Uterus (tissue), 4 donors: Measurements from ENCODE around the gene MOB2. TPM values are rescaled to one million over a fixed set of nuclear protein-coding genes. Genes with fewer than 3 reads are reported as not detected.

Experiments used
- DNase-seq, 2 donors: peaks; one replicate each; pipeline ENCODE4 v3.0.0-alpha.2; 2019 to 2020
- H3K27ac ChIP-seq, 2 donors: fragments of 200-600 bp; sonication (generic); 1 replicate in 1 of 2; 2 replicates in 1 of 2; pipeline ENCODE4 v1.5.1; 2016 to 2018
- H3K27me3 ChIP-seq, 2 donors: fragments of 200-600 bp; sonication (generic); one replicate each; pipeline ENCODE4 v1.5.1; 2018 to 2019; ENCODE audit warnings: control low read depth in 1 of 2
- H3K36me3 ChIP-seq, 2 donors: fragments of 200-600 bp; sonication (generic); one replicate each; pipeline ENCODE4 v1.5.1; 2019; ENCODE audit warnings: control low read depth in 1 of 2
- H3K4me1 ChIP-seq, 2 donors: fragments of 200-600 bp; sonication (generic); one replicate each; pipeline ENCODE4 v1.5.1; 2018 to 2019; ENCODE audit warnings: control low read depth in 1 of 2
- H3K4me3 ChIP-seq, 2 donors: fragments of 200-600 bp; sonication (generic); 1 replicate in 1 of 2; 2 replicates in 1 of 2; pipeline ENCODE4 v1.5.1; 2018 to 2019; ENCODE audit warnings: mild to moderate bottlenecking in 1 of 2
- H3K9me3 ChIP-seq, 2 donors: fragments of 200-600 bp; sonication (generic); one replicate each; pipeline ENCODE4 v1.5.1; 2019; ENCODE audit warnings: control low read depth in 1 of 2
- POLR2A ChIP-seq, 2 donors: fragments of 450-650 bp; IDR thresholded peaks; one replicate each; pipeline ENCODE4 v1.6.1; 2016; ENCODE audit warnings: antibody characterized with exemption in 2 of 2, mild to moderate bottlenecking in 1 of 2, moderate library complexity in 1 of 2
- intact Hi-C: fragments of 100-400 bp; cut with DNase I; formaldehyde crosslinking; loops from one replicate; pipeline ENCODE4 v1.15.1; 2023; ENCODE audit warnings: low total_unique reads
- total RNA-seq, 4 donors: library from RNA; depleted of rRNA in 3 of 4; stranded (reverse); fragments of >200 nt in 3 of 4; gene quantifications; one replicate each; pipeline versions ENCODE4 v1.1.0 to v1.2.4, GENCODE V29; 2014 to 2023
- TF ChIP-seq, protein P1 (sequence below), 4 experiments: fragments of 200-600 bp in 2 of 4; fragments of 450-650 bp in 2 of 4; sonication (generic) in 2 of 4; IDR thresholded peaks; one replicate each; pipeline ENCODE4 v1.5.1; 2016 to 2019; ENCODE audit warnings: antibody characterized with exemption in 4 of 4, mild to moderate bottlenecking in 2 of 4, moderate library complexity in 1 of 4
- donor health status: DM: yes; HTN: yes; CAD: no.

The MOB2 gene
- total RNA-seq, 4 donors from 2014 or later = 17.1 to 72.6 (median 23.6) TPM

DNA sequence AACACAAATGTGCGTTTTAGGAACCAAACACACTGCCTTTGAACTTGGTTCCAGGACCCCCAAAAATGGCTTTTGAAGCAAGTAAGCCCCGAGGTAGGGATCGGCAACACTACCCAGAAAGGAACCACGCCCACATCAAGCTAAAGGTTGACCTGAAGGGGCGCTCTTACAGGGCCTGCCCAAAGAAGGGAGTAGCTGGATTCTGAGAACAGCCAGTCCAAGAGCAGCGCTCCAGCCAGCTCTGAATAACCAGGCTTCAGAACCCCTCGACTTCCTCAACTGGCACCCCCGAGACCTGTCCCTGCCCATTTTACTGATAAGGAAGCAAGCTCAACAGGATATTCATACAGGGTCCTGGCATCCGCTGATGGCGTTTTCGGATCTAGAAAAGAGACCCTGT is 18.9 kb upstream of the MOB2 start:
- no peak for DNase-seq
- H3K27ac ChIP-seq = no peak overlapping the region
- H3K4me3 ChIP-seq = no peak overlapping the region
- no peaks in the 10 kb centered on the region for H3K9me3 ChIP-seq
- intact Hi-C loops = no loop called here
- TF ChIP-seq, protein P1, sequence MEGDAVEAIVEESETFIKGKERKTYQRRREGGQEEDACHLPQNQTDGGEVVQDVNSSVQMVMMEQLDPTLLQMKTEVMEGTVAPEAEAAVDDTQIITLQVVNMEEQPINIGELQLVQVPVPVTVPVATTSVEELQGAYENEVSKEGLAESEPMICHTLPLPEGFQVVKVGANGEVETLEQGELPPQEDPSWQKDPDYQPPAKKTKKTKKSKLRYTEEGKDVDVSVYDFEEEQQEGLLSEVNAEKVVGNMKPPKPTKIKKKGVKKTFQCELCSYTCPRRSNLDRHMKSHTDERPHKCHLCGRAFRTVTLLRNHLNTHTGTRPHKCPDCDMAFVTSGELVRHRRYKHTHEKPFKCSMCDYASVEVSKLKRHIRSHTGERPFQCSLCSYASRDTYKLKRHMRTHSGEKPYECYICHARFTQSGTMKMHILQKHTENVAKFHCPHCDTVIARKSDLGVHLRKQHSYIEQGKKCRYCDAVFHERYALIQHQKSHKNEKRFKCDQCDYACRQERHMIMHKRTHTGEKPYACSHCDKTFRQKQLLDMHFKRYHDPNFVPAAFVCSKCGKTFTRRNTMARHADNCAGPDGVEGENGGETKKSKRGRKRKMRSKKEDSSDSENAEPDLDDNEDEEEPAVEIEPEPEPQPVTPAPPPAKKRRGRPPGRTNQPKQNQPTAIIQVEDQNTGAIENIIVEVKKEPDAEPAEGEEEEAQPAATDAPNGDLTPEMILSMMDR (IDR thresholded peaks at IDR 0.05) = no peak
- no peak for TF ChIP-seq POLR2A (IDR thresholded peaks at IDR 0.05)
- peaks cover 0 to 15% of the 10 kb centered on the region in 2 donors for H3K4me1 ChIP-seq
- H3K27me3 ChIP-seq = no peaks in the 10 kb centered on the region
- no peaks in the 10 kb centered on the region for H3K36me3 ChIP-seq

DNA sequence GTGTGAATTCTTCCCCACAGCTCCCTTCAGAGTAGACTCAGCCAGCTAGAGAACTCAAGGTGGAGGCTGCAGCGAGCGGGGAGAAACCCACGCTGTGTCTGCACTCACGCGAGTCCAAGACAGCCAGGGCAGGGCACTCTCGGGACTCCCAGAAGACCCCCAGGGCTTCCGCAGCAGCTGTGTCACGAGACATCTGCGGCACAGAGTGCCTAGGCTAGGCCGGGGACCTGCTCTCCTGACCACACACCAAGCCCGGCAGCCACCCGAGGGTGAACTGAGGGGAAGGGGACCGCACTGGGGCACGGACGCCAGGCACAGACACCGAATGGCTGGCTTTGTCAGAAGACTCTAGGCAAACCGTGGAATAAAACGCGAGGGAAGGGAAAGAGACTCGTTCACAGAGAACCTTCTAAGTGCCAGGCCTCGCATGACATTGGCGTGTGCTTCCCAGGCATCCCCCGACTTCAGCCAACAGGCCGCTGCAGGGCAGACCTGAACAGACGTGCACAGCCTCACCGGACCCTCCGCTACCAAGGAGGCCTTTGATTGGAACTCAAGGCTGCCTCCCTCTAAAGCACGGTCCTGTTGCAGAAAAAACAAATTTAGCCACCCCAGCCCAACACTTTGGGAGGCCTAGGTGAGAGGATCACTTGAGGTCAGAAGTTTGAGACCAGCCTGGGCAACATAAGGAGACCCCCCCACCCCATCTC is 18.2 kb upstream of the MOB2 start:
- Histone ChIP-seq H3K36me3 (no peaks in the 10 kb centered on the region), H3K9me3 (no peaks in the 10 kb centered on the region), H3K4me3 (no peak overlapping the region), H3K27ac (no peak overlapping the region), H3K27me3 (no peaks in the 10 kb centered on the region), H3K4me1 (peaks cover 0 to 15% of the 10 kb centered on the region in 2 donors)
- intact Hi-C loops = no loop called here
- no peak for TF ChIP-seq POLR2A (IDR thresholded peaks at IDR 0.05)
- TF ChIP-seq, protein P1 (IDR thresholded peaks at IDR 0.05) = no peak
- DNase-seq = no peak

DNA sequence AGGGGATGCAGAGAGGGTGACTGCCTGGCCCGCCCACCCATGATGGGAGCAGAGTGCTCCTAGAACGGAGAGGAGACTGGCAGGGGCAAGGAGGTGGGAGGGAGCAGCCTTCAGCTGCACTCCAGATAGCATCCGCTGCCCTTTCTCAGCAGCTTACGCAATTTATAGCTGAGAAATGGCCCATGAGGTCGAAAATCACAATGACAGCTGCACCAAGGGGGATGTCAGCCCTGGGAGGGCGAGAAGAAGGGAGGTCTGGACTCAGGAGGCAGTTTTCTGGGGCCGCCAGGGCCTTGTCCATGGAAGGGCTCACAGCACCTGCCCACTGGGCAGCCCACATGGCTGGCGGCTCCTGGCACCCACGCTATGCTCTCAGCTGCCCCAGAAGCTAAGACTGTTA is 17.6 kb upstream of the MOB2 start:
- H3K4me1 ChIP-seq = peaks cover 0 to 15% of the 10 kb centered on the region in 2 donors
- H3K36me3 ChIP-seq = no peaks in the 10 kb centered on the region
- intact Hi-C loops = no loop called here
- no peaks in the 10 kb centered on the region for H3K27me3 ChIP-seq
- TF ChIP-seq POLR2A (IDR thresholded peaks at IDR 0.05) = no peak
- TF ChIP-seq, protein P1 (IDR thresholded peaks at IDR 0.05) = no peak
- no peaks in the 10 kb centered on the region for H3K9me3 ChIP-seq
- H3K27ac ChIP-seq = no peak overlapping the region
- DNase-seq = no peak
- H3K4me3 ChIP-seq = no peak overlapping the region

DNA sequence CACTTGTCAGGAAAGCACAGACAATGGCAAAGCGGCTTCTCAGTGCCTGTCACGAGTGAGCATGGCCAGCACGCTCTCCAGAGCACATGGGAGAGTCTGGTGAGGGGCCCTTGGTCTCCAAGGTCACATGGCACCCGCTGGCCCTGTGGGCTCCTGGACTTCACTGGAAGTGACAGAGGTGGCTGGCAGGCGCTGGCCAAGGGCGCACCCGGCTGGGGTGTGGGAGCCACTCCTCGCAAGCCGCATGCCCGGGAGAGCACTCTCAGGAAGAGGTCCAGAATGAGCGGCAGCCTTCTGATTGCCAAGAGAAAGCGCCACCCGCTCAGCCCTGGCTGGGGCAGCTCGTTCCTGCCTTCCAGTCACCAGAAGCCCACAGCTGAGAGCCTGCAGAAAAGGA is 17.1 kb upstream of the MOB2 start:
- peaks cover 0 to 15% of the 10 kb centered on the region in 2 donors for H3K4me1 ChIP-seq
- intact Hi-C loops = no loop called here
- TF ChIP-seq POLR2A (IDR thresholded peaks at IDR 0.05) = no peak
- TF ChIP-seq, protein P1 (IDR thresholded peaks at IDR 0.05) = no peak

DNA sequence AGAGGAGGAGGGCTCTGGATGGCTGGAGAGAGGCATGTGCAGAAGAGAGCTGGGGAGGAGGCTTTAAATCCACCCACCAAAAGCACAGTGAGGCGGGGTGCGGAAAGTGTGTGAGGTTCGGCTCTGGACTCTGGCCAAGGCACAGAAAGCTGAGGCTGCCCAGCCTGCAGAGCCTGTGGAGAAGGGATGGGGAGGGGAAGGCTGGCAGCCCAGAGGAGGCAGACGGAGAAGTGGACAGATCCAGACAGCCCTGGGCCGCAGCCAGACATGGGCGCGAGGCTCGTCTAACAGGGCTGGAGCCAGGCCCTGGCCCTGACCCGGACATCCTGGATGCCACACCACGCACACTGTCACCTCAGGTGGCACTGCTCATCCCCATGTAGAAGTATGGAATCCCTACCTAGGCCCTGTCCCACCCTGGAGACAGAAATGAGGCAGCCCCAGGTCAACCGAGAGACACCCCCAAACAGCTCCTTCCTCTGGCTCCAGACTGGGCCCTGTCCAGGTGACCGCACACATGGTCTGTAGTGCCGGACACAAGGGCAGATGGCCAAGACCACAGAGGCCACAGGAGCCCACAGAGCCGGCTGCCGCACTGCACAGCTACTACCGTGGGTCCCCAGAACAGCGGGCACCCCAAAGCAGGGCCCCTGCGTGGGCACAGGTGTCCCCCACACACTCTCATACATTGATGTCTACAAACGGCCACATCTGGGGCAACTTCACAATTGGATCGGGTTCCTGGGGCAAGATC is 16.6 kb upstream of the MOB2 start:
- peak in 1 of 2 donors; percentile 52 for DNase-seq

More for the DNA sequence above, 17.1 kb upstream of the MOB2 start:
- Histone ChIP-seq H3K27me3 (no peaks in the 10 kb centered on the region), H3K36me3 (no peaks in the 10 kb centered on the region), H3K4me3 (no peak overlapping the region), H3K27ac (no peak overlapping the region), H3K9me3 (no peaks in the 10 kb centered on the region)
- DNase-seq = no peak

More for the DNA sequence above, 16.6 kb upstream of the MOB2 start:
- no peaks in the 10 kb centered on the region for H3K36me3 ChIP-seq
- no peak overlapping the region for H3K4me3 ChIP-seq
- TF ChIP-seq, protein P1 (IDR thresholded peaks at IDR 0.05) = no peak
- no peak for TF ChIP-seq POLR2A (IDR thresholded peaks at IDR 0.05)
- H3K4me1 ChIP-seq = peaks cover 0 to 15% of the 10 kb centered on the region in 2 donors
- no peaks in the 10 kb centered on the region for H3K9me3 ChIP-seq
- H3K27me3 ChIP-seq = no peaks in the 10 kb centered on the region
- intact Hi-C loops = no loop called here
- no peak overlapping the region for H3K27ac ChIP-seq
